Measurements from ENCODE around the gene TECR. TPM values are rescaled to one million over a fixed set of nuclear protein-coding genes. Genes with fewer than 3 reads are reported as not detected.
A peak's percentile ranks its signal among the peaks of the same experiment; 100 is the strongest.

Gene TECR
- total and polyA plus RNA-seq, 2 of the 4 experiments (the other 2 are of a cell fraction): 46.2 to 81.2 TPM

- ATAC-seq (ENCODE audit: low read depth) (peak; percentile 57), DNase-seq (peak; percentile 85)
- H4K91ac ChIP-seq (ENCODE audit: insufficient read depth, low read depth, low read length): no peak overlapping the region
- peak overlapping the region; percentile 32; the same call in 1 of the 2 replicates for H3K4me2 ChIP-seq (ENCODE audit: low read depth, low read length)
- H2BK15ac ChIP-seq (ENCODE audit: low read depth, low read length): no peak overlapping the region
- ChIA-PET CTCF (no interaction called here), POLR2A (ENCODE audit: unreplicated experiment) (interaction anchor here (0.5 kb wide), 1 partner anchor 745 kb away, joined by 3 read pairs; no protein-coding TSS in a partner anchor)
- H3K79me1 ChIP-seq (ENCODE audit: low read depth in 1 of 2, low read length in 2 of 2): peaks cover 8 to 52% of the 10 kb centered on the region in 2 experiments
- peak overlapping the region; percentile 4; the same call in 1 of the 2 replicates for H3K27ac ChIP-seq (ENCODE audit: insufficient read depth, low read length)
- 0 out of 2 replicates have a peak, but pooled peaks cover 9% of the 10 kb centered on the region for H3K9me1 ChIP-seq (ENCODE audit: insufficient read depth, low read length)
- in situ Hi-C loops (cut with MboI; ENCODE audit: low sequenced_read_pairs): no loop called here
- H3K23ac ChIP-seq (ENCODE audit: low read depth, low read length): 0 out of 2 replicates have a peak overlapping the region, but pooled peaks have one; percentile 33
- no peaks in the 10 kb centered on the region for H3K27me3 ChIP-seq (ENCODE audit: control insufficient read depth, insufficient read depth, low read length)
- no peak overlapping the region for H3K56ac ChIP-seq (ENCODE audit: extremely low read depth, insufficient read depth, low read length)
- no peak overlapping the region for H2BK120ac ChIP-seq (ENCODE audit: low read depth, low read length)
- dilution Hi-C loops (cut with HindIII; ENCODE audit: low sequenced_read_pairs, unreplicated experiment): no loop called here
- peaks cover 25% of the 10 kb centered on the region for H3K4me1 ChIP-seq (ENCODE audit: control insufficient read depth, insufficient read depth, low read length)
- peaks cover 33% of the 10 kb centered on the region for H4K20me1 ChIP-seq (ENCODE audit: insufficient read depth, low read length)
- H2BK20ac ChIP-seq (ENCODE audit: low read depth, low read length): peak overlapping the region; percentile 63; the same call in 1 of the 2 replicates
- TF ChIP-seq SMC3 (IDR thresholded peaks at IDR 0.05; ENCODE audit: low read depth, low read length) (no peak), USF2 (IDR thresholded peaks at IDR 0.05; ENCODE audit: low read depth, low read length) (no peak), MXI1 (IDR thresholded peaks at IDR 0.05; ENCODE audit: borderline replicate concordance, low read depth, low read length) (no peak), RAD21 (IDR thresholded peaks at IDR 0.05; ENCODE audit: low read length) (no peak), MAZ (IDR thresholded peaks at IDR 0.05; ENCODE audit: borderline replicate concordance, low read depth, low read length) (peak; percentile 51; the same call in 1 of the 2 replicates)
- TF ChIP-seq, protein P1, sequence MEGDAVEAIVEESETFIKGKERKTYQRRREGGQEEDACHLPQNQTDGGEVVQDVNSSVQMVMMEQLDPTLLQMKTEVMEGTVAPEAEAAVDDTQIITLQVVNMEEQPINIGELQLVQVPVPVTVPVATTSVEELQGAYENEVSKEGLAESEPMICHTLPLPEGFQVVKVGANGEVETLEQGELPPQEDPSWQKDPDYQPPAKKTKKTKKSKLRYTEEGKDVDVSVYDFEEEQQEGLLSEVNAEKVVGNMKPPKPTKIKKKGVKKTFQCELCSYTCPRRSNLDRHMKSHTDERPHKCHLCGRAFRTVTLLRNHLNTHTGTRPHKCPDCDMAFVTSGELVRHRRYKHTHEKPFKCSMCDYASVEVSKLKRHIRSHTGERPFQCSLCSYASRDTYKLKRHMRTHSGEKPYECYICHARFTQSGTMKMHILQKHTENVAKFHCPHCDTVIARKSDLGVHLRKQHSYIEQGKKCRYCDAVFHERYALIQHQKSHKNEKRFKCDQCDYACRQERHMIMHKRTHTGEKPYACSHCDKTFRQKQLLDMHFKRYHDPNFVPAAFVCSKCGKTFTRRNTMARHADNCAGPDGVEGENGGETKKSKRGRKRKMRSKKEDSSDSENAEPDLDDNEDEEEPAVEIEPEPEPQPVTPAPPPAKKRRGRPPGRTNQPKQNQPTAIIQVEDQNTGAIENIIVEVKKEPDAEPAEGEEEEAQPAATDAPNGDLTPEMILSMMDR (conservative IDR thresholded peaks at IDR 0.05; ENCODE audit: low read depth, low read length): peak; percentile 34; the same call in 1 of the 2 replicates
- no TSS peak for BruUV-seq (replicated peaks)
- H3K4ac ChIP-seq (ENCODE audit: low read depth, low read length): no peak overlapping the region
- no peak overlapping the region for H2BK5ac ChIP-seq (ENCODE audit: low read depth, low read length, poor library complexity, severe bottlenecking)
- no peak overlapping the region for H3K18ac ChIP-seq (ENCODE audit: low read depth, low read length)
- peak overlapping the region; percentile 81 for H2AK5ac ChIP-seq (ENCODE audit: low read depth, low read length)
- H3K9ac ChIP-seq (ENCODE audit: low read depth, low read length): no peak overlapping the region; the same call in 1 of the 2 replicates
- peaks cover 27% of the 10 kb centered on the region for H3K36me3 ChIP-seq (ENCODE audit: control insufficient read depth, insufficient read depth, low read length)
- intact Hi-C loops (cut with micrococcal nuclease): loop anchor here (10.0 kb wide), 1 partner anchor 596 kb away; no protein-coding TSS in a partner anchor
- no CpG with 5 or more reads among the region's 5 CpGs for WGBS, 2 experiments (ENCODE audit: extremely low coverage in 2 of 2, insufficient read length in 1 of 2)
- no peak overlapping the region; a peak in 1 of 4 replicates for H4K8ac ChIP-seq (ENCODE audit: low read depth in 2 of 2, low read length in 2 of 2)
- H4K5ac ChIP-seq (ENCODE audit: low read depth, low read length): no peak overlapping the region
- H2AK9ac ChIP-seq (replicated peaks; ENCODE audit: low read depth, low read length, poor library complexity): peak overlapping the region; percentile 90
- H3K4me3 ChIP-seq (ENCODE audit: insufficient read depth, low read depth, low read length): no peak overlapping the region
- H3K14ac ChIP-seq (replicated peaks; ENCODE audit: low read depth, low read length): no peak overlapping the region
- H2AFZ ChIP-seq (replicated peaks; ENCODE audit: low read length, poor library complexity): peak overlapping the region; percentile 34
- no peaks in the 10 kb centered on the region for H3K9me3 ChIP-seq (ENCODE audit: control insufficient read depth, insufficient read depth, low read length)
These were observed 48.7 kb upstream of the TECR start for GRCh38 chr19:14480700-14481079.

All from IMR-90 (cell line).